SK-N-SH treated with all-trans-retinoic acid at 6 μM for 48 hours (cell line): ENCODE measurements around the gene ARHGAP26.

ENCODE experiments used
- ATAC-seq: fragments of 200-7000 bp; cut with Tn5 transposase; 3 replicates; pipeline ENCODE4 v1.9.1; 2020; ENCODE audit warnings: mild to moderate bottlenecking, moderate library complexity
- ARNTL ChIP-seq: fragments of 450-650 bp; formaldehyde crosslinking; IDR thresholded peaks from 2 replicates; pipeline ENCODE4 v1.5.0; 2020; ENCODE audit warnings: low read depth, mild to moderate bottlenecking, moderate library complexity, borderline replicate concordance
- CREB5 ChIP-seq: fragments of 250-450 bp; sonication (Bioruptor Pico); IDR thresholded peaks from 2 replicates; pipeline ENCODE4 v1.5.1; 2020; ENCODE audit warnings: low read depth, mild to moderate bottlenecking, moderate library complexity
- CSDC2 ChIP-seq: fragments of 250-450 bp; sonication (Bioruptor Pico); IDR thresholded peaks from 2 replicates; pipeline ENCODE4 v1.5.0; 2020; ENCODE audit warnings: mild to moderate bottlenecking, moderate library complexity
- CSRNP3 ChIP-seq: fragments of 250-450 bp; sonication (Bioruptor Pico); IDR thresholded peaks from 2 replicates; pipeline ENCODE4 v1.5.1; 2021; ENCODE audit warnings: mild to moderate bottlenecking, moderate library complexity
- ESRRG ChIP-seq: fragments of 250-450 bp; sonication (Bioruptor Pico); IDR thresholded peaks from 2 replicates; pipeline ENCODE4 v1.6.1; 2021; ENCODE audit warnings: mild to moderate bottlenecking
- GLIS3 ChIP-seq: fragments of 250-450 bp; sonication (Bioruptor Pico); IDR thresholded peaks from 2 replicates; pipeline ENCODE4 v1.5.0; 2020; ENCODE audit warnings: mild to moderate bottlenecking, moderate library complexity
- ISL1 ChIP-seq: fragments of 250-450 bp; sonication (Bioruptor Pico); IDR thresholded peaks from 2 replicates; pipeline ENCODE4 v2.1.2; 2022; ENCODE audit warnings: mild to moderate bottlenecking, moderate library complexity
- OSR1 ChIP-seq: fragments of 250-450 bp; sonication (Bioruptor Pico); IDR thresholded peaks from 2 replicates; pipeline ENCODE4 v1.8.0; 2022; ENCODE audit warnings: moderate library complexity, mild to moderate bottlenecking, inconsistent platforms
- PATZ1 ChIP-seq: fragments of 250-450 bp; sonication (Bioruptor Pico); IDR thresholded peaks from 2 replicates; pipeline ENCODE4 v1.8.0; 2020; ENCODE audit warnings: mild to moderate bottlenecking, moderate library complexity, borderline replicate concordance
- POU6F1 ChIP-seq: fragments of 250-450 bp; sonication (Bioruptor Pico); IDR thresholded peaks from 2 replicates; pipeline ENCODE4 v1.8.0; 2021; ENCODE audit warnings: low read depth, mild to moderate bottlenecking, moderate library complexity, borderline replicate concordance
- PPARA ChIP-seq: fragments of 250-450 bp; sonication (Bioruptor Pico); IDR thresholded peaks from 2 replicates; pipeline ENCODE4 v1.5.0; 2020; ENCODE audit warnings: mild to moderate bottlenecking, borderline replicate concordance
- SNAI2 ChIP-seq: fragments of 250-450 bp; sonication (Bioruptor Pico); IDR thresholded peaks from 2 replicates; pipeline ENCODE4 v1.5.0; 2020; ENCODE audit warnings: mild to moderate bottlenecking, moderate library complexity
- TCF4 ChIP-seq: fragments of 250-450 bp; sonication (Bioruptor Pico); IDR thresholded peaks from 2 replicates; pipeline ENCODE4 v1.8.0; 2021; ENCODE audit warnings: mild to moderate bottlenecking, moderate library complexity, borderline replicate concordance
- TOX ChIP-seq: fragments of 250-450 bp; sonication (Bioruptor Pico); IDR thresholded peaks from 2 replicates; pipeline ENCODE4 v1.8.0; 2021; ENCODE audit warnings: mild to moderate bottlenecking, moderate library complexity, borderline replicate concordance
- ZC3H10 ChIP-seq: fragments of 250-450 bp; sonication (Bioruptor Pico); IDR thresholded peaks from 2 replicates; pipeline ENCODE4 v1.5.1; 2021; ENCODE audit warnings: mild to moderate bottlenecking, moderate library complexity
- ZFP3 ChIP-seq: fragments of 250-450 bp; sonication (Bioruptor Pico); IDR thresholded peaks from 2 replicates; pipeline ENCODE4 v1.5.0; 2020; ENCODE audit warnings: mild to moderate bottlenecking, moderate library complexity
- ZFP30 ChIP-seq: fragments of 450-650 bp; formaldehyde crosslinking; IDR thresholded peaks from 2 replicates; pipeline ENCODE4 v1.5.0; 2022; ENCODE audit warnings: mild to moderate bottlenecking, moderate library complexity
- ZNF565 ChIP-seq: fragments of 450-650 bp; formaldehyde crosslinking; conservative IDR thresholded peaks from 2 replicates; pipeline ENCODE4 v1.5.0; 2020; ENCODE audit warnings: low read depth, mild to moderate bottlenecking, moderate library complexity
- ZNF70 ChIP-seq: fragments of 450-650 bp; formaldehyde crosslinking; IDR thresholded peaks from 2 replicates; pipeline ENCODE4 v1.5.0; 2020; ENCODE audit warnings: mild to moderate bottlenecking, moderate library complexity
- ZNF8 ChIP-seq: fragments of 450-650 bp; formaldehyde crosslinking; IDR thresholded peaks from 2 replicates; pipeline ENCODE4 v1.5.0; 2020; ENCODE audit warnings: mild to moderate bottlenecking, moderate library complexity

ARHGAP26 gene

GRCh38 chr5:143268388-143268787, 498.2 kb downstream of the ARHGAP26 start (continued):
- TF ChIP-seq POU6F1 (no peak), ESRRG (CRISPR knock-in tag) (no peak), SNAI2 (CRISPR knock-in tag) (no peak), TOX (CRISPR knock-in tag) (no peak), TCF4 (CRISPR knock-in tag) (no peak)

GRCh38 chr5:143271431-143271830, 501.3 kb downstream of the ARHGAP26 start:
- TF ChIP-seq TOX (CRISPR knock-in tag) (no peak), GLIS3 (CRISPR knock-in tag) (no peak), CSDC2 (CRISPR knock-in tag) (no peak), PATZ1 (CRISPR knock-in tag) (no peak), ZNF70 (CRISPR knock-in tag) (no peak), TCF4 (CRISPR knock-in tag) (no peak), OSR1 (no peak), ZNF8 (CRISPR knock-in tag) (no peak), ZC3H10 (CRISPR knock-in tag) (no peak)
- no peak for ATAC-seq

- TF ChIP-seq POU6F1 (no peak), GLIS3 (CRISPR knock-in tag) (no peak), CSRNP3 (CRISPR knock-in tag) (no peak), ESRRG (CRISPR knock-in tag) (no peak), PPARA (CRISPR knock-in tag) (no peak), ISL1 (CRISPR knock-in tag) (no peak), ZNF8 (CRISPR knock-in tag) (no peak), OSR1 (no peak), ZFP30 (CRISPR knock-in tag) (no peak), ZNF565 (CRISPR knock-in tag) (no peak), ZNF70 (CRISPR knock-in tag) (no peak), PATZ1 (CRISPR knock-in tag) (no peak), ZC3H10 (CRISPR knock-in tag) (no peak), CREB5 (CRISPR knock-in tag) (no peak), ZFP3 (CRISPR knock-in tag) (no peak), ARNTL (CRISPR knock-in tag) (no peak)
These were observed 504.8 kb downstream of the ARHGAP26 start for GRCh38 chr5:143274952-143275351.

More at GRCh38 chr5:143274952-143275351, 504.8 kb downstream of the ARHGAP26 start:
- ATAC-seq: no peak
